HG03460 (cell line): ENCODE data around the gene SSR1.
"Not testable (repeated sequence)": the region's sequence is repeated elsewhere in the genome, so short reads cannot be mapped to it uniquely, and the experiment has no call there.

Source experiments
- ATAC-seq: cut with Tn5 transposase; IDR thresholded peaks from one replicate; pipeline ENCODE4 v1.9.1; 2021; ENCODE audit not compliant: unreplicated experiment

SSR1 gene

GRCh38 chr6:7319406-7319805 lies 6.4 kb upstream of the SSR1 start:
- ATAC-seq, result not testable (repeated sequence)

- ATAC-seq, result no peak
Measured at GRCh38 chr6:7317538-7317937, 4.5 kb upstream of the SSR1 start.

- no peak for ATAC-seq
Measured at GRCh38 chr6:7316658-7317533, 3.9 kb upstream of the SSR1 start.

- ATAC-seq, result no peak
Measured at GRCh38 chr6:7315948-7316365, 3.0 kb upstream of the SSR1 start.

- not testable (repeated sequence) for ATAC-seq
Measured at GRCh38 chr6:7315087-7315947, 2.3 kb upstream of the SSR1 start.

GRCh38 chr6:7314414-7314813 lies 1.4 kb upstream of the SSR1 start:
- no peak for ATAC-seq

- ATAC-seq, result no peak
Measured at GRCh38 chr6:7313505-7314165, 636 bp upstream of the SSR1 start.

- no peak for ATAC-seq
Measured at GRCh38 chr6:7311917-7312615, 933 bp downstream of the SSR1 start.

GRCh38 chr6:7311176-7311575 lies 1.8 kb downstream of the SSR1 start:
- no peak for ATAC-seq

GRCh38 chr6:7309050-7309449 lies 3.9 kb downstream of the SSR1 start:
- no peak for ATAC-seq

- no peak for ATAC-seq
Measured at GRCh38 chr6:7307533-7307932, 5.5 kb downstream of the SSR1 start.

- ATAC-seq, result no peak
Measured at GRCh38 chr6:7304821-7305220, 8.2 kb downstream of the SSR1 start.

GRCh38 chr6:7301702-7302101 lies 11.3 kb downstream of the SSR1 start:
- no peak for ATAC-seq

GRCh38 chr6:7300926-7301325 lies 12.1 kb downstream of the SSR1 start:
- no peak for ATAC-seq

GRCh38 chr6:7298113-7298512 lies 14.9 kb downstream of the SSR1 start:
- ATAC-seq, result no peak

- no peak for ATAC-seq
Measured at GRCh38 chr6:7296602-7297001, 16.4 kb downstream of the SSR1 start.

- no peak for ATAC-seq
Measured at GRCh38 chr6:7295916-7296315, 17.1 kb downstream of the SSR1 start.

- no peak for ATAC-seq
Measured at GRCh38 chr6:7292596-7293255, 20.3 kb downstream of the SSR1 start.

- ATAC-seq, result no peak
Measured at GRCh38 chr6:7290079-7290478, 22.9 kb downstream of the SSR1 start.

GRCh38 chr6:7285416-7285815 lies 27.6 kb downstream of the SSR1 start:
- no peak for ATAC-seq
